ENCODE results near the gene ALG1L2.
"Not testable (repeated sequence)": the region's sequence is repeated elsewhere in the genome, so short reads cannot be mapped to it uniquely, and the experiment has no call there.

- TF ChIP-seq EP300 (IDR thresholded peaks at IDR 0.05; ENCODE audit: borderline replicate concordance in 1 of 2, low read depth in 1 of 2, low read length in 1 of 2); CTCF (IDR thresholded peaks at IDR 0.05); REST (IDR thresholded peaks at IDR 0.05; ENCODE audit: low read depth, low read length); PBX3 (IDR thresholded peaks at IDR 0.05); FOSL2 (IDR thresholded peaks at IDR 0.05; ENCODE audit: borderline replicate concordance, low read depth); MAX (IDR thresholded peaks at IDR 0.05; ENCODE audit: low read depth); CHD2 (IDR thresholded peaks at IDR 0.05; ENCODE audit: low read length, partially characterized antibody); POLR2AphosphoS5 (IDR thresholded peaks at IDR 0.05; ENCODE audit: low read depth, low read length); EZH2phosphoT487 (IDR thresholded peaks at IDR 0.05; ENCODE audit: borderline replicate concordance, low read depth); SMC3 (IDR thresholded peaks at IDR 0.05; ENCODE audit: low read depth, low read length); TAF1 (IDR thresholded peaks at IDR 0.05; ENCODE audit: borderline replicate concordance, low read depth, low read length); GABPA (IDR thresholded peaks at IDR 0.05; ENCODE audit: low read depth); ZBTB33 (IDR thresholded peaks at IDR 0.05; ENCODE audit: borderline replicate concordance, low read depth); YY1 (IDR thresholded peaks at IDR 0.05; ENCODE audit: low read depth): not testable (repeated sequence)
Observed at GRCh38 chr3:130052366-130052765, 29.3 kb upstream of the ALG1L2 start.

Data from SK-N-SH (cell line).